GM19455 (cell line): Measurements from ENCODE around the gene BFSP1.

Source experiments
- ATAC-seq: cut with Tn5 transposase; IDR thresholded peaks from one replicate; pipeline ENCODE4 v1.9.1; 2021; ENCODE audit not compliant: unreplicated experiment

BFSP1 gene

GRCh38 chr20:17524560-17524959, 6.6 kb downstream of the BFSP1 start:
- ATAC-seq = no peak

- no peak for ATAC-seq
Observed at GRCh38 chr20:17523326-17523725, 7.9 kb downstream of the BFSP1 start.

DNA sequence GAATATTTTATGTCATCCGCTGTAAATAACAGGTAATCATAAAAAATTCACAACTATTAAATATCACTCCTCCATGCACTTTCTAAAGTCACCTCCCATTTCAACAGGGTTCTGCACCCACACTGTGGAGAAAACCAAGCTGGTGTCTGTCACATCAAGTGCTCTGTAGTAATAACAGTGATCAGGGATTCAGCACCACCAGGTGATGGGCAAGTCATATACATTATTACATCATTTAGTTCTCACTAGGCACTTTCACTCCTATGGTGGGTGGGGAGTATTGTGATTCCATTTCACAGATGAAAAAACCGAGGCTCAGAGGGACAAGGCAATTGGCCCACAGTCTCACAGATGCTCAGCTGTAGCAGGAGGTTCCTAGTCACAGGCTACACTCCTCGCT, 8.7 kb downstream of the BFSP1 start:
- ATAC-seq = no peak

DNA sequence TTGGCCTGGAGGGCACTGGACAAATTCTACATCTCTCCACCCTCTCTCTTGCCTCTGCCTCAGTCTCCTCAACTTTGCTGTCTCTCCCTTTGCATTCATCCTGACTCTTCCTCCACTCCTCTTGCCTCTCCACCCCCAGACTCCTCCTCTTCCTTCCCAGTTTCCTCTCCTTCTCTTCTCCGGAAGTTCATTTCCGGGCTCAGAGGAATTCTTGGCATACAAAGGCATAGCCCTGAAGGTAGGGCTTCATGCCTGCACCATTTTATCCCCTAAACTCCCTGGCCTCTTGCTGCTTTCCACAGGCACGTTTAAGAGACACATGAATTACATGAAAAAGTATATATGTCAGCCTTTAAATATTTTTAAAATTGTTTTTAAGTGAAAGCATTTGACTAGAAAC, 10.6 kb downstream of the BFSP1 start:
- no peak for ATAC-seq

DNA sequence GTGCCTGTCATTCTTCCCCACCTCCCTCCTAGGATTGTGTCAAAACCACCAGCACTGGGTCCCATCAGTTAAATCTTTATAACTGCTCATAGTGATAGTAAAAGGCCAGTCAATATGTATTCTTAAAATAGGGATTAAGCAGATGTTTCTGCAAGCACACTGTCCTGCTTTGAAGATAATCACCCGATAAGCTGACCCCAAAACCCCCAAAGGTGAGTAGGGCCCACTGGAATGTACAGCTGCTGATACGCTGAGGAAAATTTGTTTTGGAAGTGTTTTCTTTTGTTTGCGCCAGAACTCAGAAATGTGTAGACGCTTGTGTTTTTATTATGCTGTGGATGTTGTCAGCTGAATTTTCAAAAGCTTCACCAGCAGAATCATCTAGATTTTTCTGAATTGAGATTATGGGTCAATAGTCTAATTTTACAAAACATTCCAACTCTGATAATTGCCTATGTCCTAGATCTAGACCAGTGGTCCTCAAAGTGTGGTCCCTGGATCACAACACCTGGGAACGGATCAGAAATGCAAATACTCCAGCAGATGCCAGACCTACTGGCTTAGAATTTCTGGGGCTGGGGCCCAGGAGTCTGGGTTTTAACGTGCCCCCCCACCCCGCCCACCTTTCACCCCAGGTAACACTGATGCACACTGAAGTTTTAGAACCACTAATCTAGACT, 11.4 kb downstream of the BFSP1 start:
- no peak for ATAC-seq

DNA sequence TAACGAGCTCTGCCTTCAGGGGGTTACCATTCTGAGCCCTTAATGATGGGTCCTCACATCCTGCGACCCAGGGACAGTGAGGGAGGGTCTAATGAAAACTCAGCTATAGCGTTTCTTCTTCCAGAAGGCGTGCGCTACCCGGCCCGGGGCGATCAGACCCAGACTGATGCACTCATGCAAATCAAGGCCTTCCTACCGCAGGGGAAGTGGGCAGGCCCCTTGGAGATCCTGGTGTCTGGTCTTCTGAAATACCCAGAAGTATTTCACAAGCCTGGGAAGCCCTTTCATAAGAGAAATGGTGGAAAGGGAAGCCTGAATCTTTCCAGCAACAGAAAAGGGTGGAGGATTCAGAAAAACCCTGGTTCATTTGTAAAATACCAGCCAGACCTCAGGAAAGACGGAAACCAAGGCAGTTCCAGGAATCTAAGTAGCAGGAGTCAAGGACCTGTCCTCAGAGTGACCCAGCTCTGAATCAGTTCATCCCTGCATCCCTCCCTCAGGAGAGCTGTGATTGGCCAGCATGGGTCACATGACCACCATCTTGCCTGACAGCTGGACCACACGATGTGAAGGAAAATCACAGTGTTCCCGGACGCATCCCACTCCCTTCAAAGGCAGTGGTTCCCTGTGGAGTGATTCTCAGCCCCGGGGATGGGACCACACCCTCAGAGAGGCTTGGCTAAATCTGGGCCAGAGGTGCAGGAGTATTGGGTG, 12.7 kb downstream of the BFSP1 start:
- ATAC-seq = no peak

GRCh38 chr20:17515053-17515452, 16.1 kb downstream of the BFSP1 start:
- no peak for ATAC-seq

GRCh38 chr20:17513939-17514338, 17.2 kb downstream of the BFSP1 start:
- no peak for ATAC-seq

GRCh38 chr20:17511401-17511800, 19.8 kb downstream of the BFSP1 start:
- ATAC-seq = no peak

DNA sequence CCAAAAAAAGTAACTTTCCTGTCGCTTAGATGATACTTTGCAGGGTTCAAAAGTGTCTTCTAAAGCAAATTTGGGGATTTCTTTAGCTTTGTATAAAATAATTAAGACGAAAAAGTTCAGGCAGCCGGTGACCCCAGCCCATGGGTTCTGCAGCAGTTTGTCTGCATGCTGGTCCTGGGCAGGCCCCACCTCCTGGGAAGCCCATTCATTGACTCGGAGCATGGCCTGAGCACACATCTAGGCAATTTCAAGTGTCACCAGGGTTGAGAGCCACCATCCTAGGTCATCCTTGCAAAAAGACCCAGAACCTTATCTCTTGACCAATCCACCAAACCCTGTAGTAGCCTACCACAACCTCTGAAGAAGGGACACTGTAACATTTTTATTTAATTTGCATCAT, 20.6 kb downstream of the BFSP1 start:
- ATAC-seq = no peak

GRCh38 chr20:17508756-17509155, 22.4 kb downstream of the BFSP1 start:
- no peak for ATAC-seq

GRCh38 chr20:17507531-17507930, 23.6 kb downstream of the BFSP1 start:
- ATAC-seq = no peak

DNA sequence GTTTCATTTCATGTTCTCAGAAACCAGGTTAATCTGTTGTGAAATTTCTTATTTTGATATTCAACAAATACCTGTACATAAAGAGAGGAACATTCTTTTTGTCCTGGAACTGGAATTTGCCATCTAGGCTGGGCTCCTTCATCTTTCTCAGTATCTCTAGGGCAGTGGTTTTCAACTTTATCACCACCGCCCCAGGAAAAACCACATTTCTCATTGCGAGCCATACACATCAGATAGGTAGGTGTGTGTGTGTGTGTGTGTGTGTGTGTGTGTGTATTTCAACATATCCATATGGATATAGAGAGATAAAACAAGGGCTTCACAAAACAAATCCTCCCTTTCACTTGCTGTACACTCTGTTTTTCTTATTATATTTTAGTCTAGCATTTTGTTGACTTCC, 24.1 kb downstream of the BFSP1 start:
- no peak for ATAC-seq

GRCh38 chr20:17505636-17506517, 25.3 kb downstream of the BFSP1 start:
- ATAC-seq = peak; percentile 16

DNA sequence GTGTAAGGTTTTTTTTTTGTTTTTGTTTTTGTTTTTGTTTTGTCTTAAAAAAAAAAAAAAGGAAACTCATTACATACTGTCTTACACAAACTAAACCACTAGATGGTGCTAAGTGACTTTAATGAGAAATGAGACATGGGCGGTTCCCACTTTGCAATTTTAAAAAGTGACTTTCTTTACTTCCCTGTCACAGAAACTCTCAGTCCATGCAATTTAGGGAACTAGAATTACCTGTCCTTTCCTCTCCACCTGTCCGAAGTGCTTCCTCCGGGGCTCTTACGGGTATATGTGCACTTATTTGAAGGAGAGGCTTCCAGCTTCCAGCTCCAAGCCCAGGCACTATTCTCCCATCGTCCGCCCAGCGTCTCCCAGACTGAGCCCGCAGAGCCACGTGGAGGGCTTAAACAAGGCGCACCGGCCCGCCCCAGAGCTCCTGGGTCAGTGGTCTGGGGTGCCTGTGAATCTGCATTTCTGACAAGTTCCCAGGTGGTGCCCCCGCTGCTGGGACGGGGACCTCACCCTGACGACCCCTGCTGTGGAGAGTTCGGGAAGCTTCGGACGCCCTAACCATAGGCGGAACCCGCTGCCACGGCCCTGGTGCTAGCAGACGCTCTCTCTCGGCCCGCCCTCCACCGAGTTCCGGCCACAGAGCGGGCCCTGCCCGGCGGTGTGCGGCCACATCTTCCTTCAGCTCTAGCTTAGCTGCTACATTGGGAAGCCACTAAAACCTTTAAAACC, 26.1 kb downstream of the BFSP1 start:
- ATAC-seq = peak; percentile 78

- ATAC-seq = no peak
Observed at GRCh38 chr20:17504066-17504897, 26.9 kb downstream of the BFSP1 start.

DNA sequence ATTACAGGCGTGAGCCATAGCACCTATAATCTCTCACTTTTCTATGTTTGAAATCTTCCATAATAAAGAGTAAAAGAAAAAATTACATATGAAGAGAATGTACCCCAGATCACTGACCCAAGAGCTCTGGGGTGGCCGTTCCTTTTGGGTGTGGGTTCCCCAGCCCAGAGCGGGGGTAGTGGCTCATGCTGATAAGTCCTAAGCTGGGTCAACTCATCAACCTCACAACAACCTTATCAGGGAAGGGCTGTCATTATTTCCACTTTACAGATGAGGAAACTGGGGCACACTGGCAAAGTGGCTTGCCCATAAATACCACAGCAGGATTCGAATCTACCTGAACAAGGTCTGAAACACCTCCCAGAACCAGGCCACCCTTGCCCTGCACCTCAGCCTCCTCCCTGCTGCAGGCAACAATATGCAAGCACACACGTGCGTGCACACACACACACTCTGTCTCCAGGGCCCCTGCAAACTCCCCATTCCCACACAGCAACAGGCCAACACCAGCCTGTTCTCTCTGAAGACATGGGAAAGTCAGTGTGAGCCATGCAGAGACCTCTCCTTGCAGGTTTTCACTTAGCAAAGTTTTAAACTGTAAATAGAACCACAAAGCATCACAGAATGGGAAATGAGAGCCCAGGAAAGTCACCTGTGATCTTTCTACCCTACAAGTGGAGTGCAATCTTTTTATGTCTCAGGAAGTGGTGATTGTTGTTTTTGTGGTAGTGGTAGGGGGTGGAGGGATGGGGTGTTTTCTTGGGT, 27.7 kb downstream of the BFSP1 start:
- no peak for ATAC-seq

DNA sequence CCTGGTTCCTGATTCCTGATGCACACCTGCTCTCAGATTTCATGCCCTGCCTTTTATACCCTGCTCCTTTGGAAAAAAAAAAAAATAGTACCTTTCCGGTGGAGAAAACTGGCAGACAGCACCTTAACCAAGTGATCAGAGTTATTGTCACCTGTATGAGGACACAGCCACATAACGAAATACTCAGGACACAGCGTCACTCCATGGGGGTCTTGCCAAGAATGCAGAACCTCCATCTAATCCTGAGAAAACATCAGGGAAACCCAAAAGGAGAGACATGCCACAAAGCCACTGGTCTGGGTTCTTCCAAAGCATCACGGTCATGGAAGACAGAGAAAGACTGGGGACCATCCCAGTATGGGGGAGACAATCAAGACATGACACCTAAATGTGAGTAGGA, 29.1 kb downstream of the BFSP1 start:
- no peak for ATAC-seq

DNA sequence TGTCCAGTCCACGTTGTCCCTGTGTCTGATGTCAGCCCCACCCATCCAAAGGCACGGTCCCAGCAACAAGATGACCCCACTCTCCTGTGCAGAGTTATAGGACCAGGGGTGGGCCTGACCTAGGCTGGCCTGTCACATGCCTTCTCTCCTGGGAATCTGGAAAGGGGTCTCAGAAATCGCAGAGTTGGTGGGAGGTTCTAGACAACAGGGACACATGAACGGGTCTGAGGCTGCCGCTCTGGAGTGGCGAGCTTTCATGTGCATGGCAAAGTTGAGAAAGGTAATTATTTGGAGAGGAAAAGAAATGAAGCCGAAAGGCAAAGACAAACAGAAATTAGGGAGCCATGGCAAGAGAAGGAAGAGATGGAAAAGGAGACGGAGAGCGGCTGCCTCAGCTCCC, 29.5 kb downstream of the BFSP1 start:
- ATAC-seq = no peak

DNA sequence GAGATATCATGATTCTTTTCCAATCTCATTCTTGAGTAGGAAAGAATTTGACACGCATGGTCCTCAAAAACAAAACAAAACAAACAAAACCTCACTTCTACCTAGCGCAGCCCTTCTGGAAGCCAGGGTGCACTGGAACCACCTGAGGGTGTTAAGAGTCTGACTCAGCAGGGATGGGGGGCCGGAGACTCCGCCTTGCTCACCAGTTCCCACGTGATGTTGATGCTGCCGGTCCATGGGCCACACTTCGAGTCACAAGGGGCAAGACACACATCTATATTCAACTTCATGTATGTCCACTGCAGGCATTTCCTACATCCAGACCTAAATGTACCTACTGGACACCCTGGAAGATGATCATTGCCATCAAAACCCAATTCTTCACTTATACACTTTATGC, 30.4 kb downstream of the BFSP1 start:
- ATAC-seq = no peak
